AML-193 (cell line): ENCODE measurements around the gene HDLBP.
"Not testable (repeated sequence)": the region's sequence is repeated elsewhere in the genome, so short reads cannot be mapped to it uniquely, and the experiment has no call there.

Source experiments
- DNase-seq, 2 experiments: peaks; one replicate each; lab custom pipeline; 2025; lab: John Stamatoyannopoulos, UW

HDLBP gene

GRCh38 chr2:241209271-241209670 lies 106.2 kb downstream of the HDLBP start:
- DNase-seq = no peak

- DNase-seq = no peak
Measured at GRCh38 chr2:241208058-241208457, 107.4 kb downstream of the HDLBP start.

- DNase-seq = no peak
Measured at GRCh38 chr2:241207641-241208040, 107.8 kb downstream of the HDLBP start.

- DNase-seq = no peak
Measured at GRCh38 chr2:241207151-241207550, 108.3 kb downstream of the HDLBP start.

GRCh38 chr2:241205086-241205485 lies 110.4 kb downstream of the HDLBP start:
- DNase-seq = no peak

- no peak for DNase-seq
Measured at GRCh38 chr2:241204490-241204889, 111.0 kb downstream of the HDLBP start.

GRCh38 chr2:241204010-241204384 lies 111.5 kb downstream of the HDLBP start:
- no peak for DNase-seq

GRCh38 chr2:241203218-241204009 lies 112.1 kb downstream of the HDLBP start:
- DNase-seq = no peak

- DNase-seq = no peak
Measured at GRCh38 chr2:241202681-241203080, 112.8 kb downstream of the HDLBP start.

- no peak for DNase-seq
Measured at GRCh38 chr2:241202268-241202585, 113.2 kb downstream of the HDLBP start.

- no peak for DNase-seq
Measured at GRCh38 chr2:241201445-241202267, 113.8 kb downstream of the HDLBP start.

GRCh38 chr2:241200822-241201395 lies 114.6 kb downstream of the HDLBP start:
- DNase-seq = peak; percentile 67 to 68

- no peak for DNase-seq
Measured at GRCh38 chr2:241199897-241200821, 115.3 kb downstream of the HDLBP start.

GRCh38 chr2:241199286-241199685 lies 116.2 kb downstream of the HDLBP start:
- no peak for DNase-seq

- DNase-seq = no peak
Measured at GRCh38 chr2:241198381-241199279, 116.8 kb downstream of the HDLBP start.

GRCh38 chr2:241197947-241198346 lies 117.5 kb downstream of the HDLBP start:
- DNase-seq = no peak

- not testable (repeated sequence) for DNase-seq
Measured at GRCh38 chr2:241197246-241197645, 118.2 kb downstream of the HDLBP start.

GRCh38 chr2:241195506-241196130 lies 119.9 kb downstream of the HDLBP start:
- no peak for DNase-seq

- DNase-seq = no peak
Measured at GRCh38 chr2:241194811-241195210, 120.7 kb downstream of the HDLBP start.

- no peak for DNase-seq
Measured at GRCh38 chr2:241193271-241193670, 122.2 kb downstream of the HDLBP start.
